Activated CD4-positive, alpha-beta T cell treated with anti-CD3 and anti-CD28 coated beads, Interleukin-2, amount 10 ng/mL, durations not matched to agents 7 days and 5 days (primary cell): Measurements from ENCODE around the gene PLXDC2. TPM values are rescaled to one million over a fixed set of nuclear protein-coding genes. Genes with fewer than 3 reads are reported as not detected.

Experiments used
- CTCF ChIA-PET: fragments of 350-600 bp; sonication (Branson Sonifier 250); formaldehyde crosslinking; loops from one replicate; lab custom pipeline; 2021; ENCODE audit warnings: antibody characterized with exemption; lab: Charles Lee
- POLR2A ChIA-PET: fragments of 350-600 bp; sonication (Branson Sonifier 250); formaldehyde crosslinking; loops from one replicate; lab custom pipeline; 2021; ENCODE audit warnings: antibody characterized with exemption; lab: Charles Lee
- DNase-seq: peaks from one replicate; pipeline ENCODE4 v3.0.0-alpha.2; 2020
- H3K27ac Mint-ChIP-seq: one replicate; pipeline ENCODE4 v1.8.0; 2021; ENCODE audit warnings: mild to moderate bottlenecking, moderate library complexity, mixed read lengths
- H3K27me3 Mint-ChIP-seq: one replicate; pipeline ENCODE4 v1.8.0; 2021; ENCODE audit warnings: mixed read lengths
- H3K36me3 Mint-ChIP-seq: one replicate; pipeline ENCODE4 v1.8.0; 2021; ENCODE audit warnings: low read depth, mixed read lengths
- H3K4me1 Mint-ChIP-seq: one replicate; pipeline ENCODE4 v1.8.0; 2021; ENCODE audit warnings: mixed read lengths
- H3K4me3 Mint-ChIP-seq: one replicate; pipeline ENCODE4 v1.8.0; 2021; ENCODE audit warnings: mild to moderate bottlenecking, moderate library complexity, mixed read lengths
- H3K9me3 Mint-ChIP-seq: one replicate; pipeline ENCODE4 v1.8.0; 2021; ENCODE audit warnings: mixed read lengths
- total RNA-seq, 2 experiments: library from RNA; stranded (reverse); gene quantifications; one replicate each; pipeline ENCODE4 v1.2.3, GENCODE V29; 2021

Gene PLXDC2
- total RNA-seq, 2 experiments from 2014 or later = not detected

GRCh38 chr10:19877466-19878255 lies 61.4 kb downstream of the PLXDC2 start:
- no peak for DNase-seq
- H3K9me3 Mint-ChIP-seq = no peaks in the 10 kb centered on the region
- no peak overlapping the region for H3K27ac Mint-ChIP-seq
- H3K36me3 Mint-ChIP-seq = no peaks in the 10 kb centered on the region
- POLR2A ChIA-PET = no interaction called here
- H3K4me3 Mint-ChIP-seq = no peak overlapping the region
- CTCF ChIA-PET = no interaction called here
- no peaks in the 10 kb centered on the region for H3K27me3 Mint-ChIP-seq
- H3K4me1 Mint-ChIP-seq = no peaks in the 10 kb centered on the region

GRCh38 chr10:19882621-19883020 lies 66.4 kb downstream of the PLXDC2 start:
- Mint-ChIP-seq H3K4me1 (no peaks in the 10 kb centered on the region), H3K9me3 (no peaks in the 10 kb centered on the region), H3K36me3 (no peaks in the 10 kb centered on the region), H3K27ac (no peak overlapping the region), H3K27me3 (no peaks in the 10 kb centered on the region), H3K4me3 (no peak overlapping the region)
- ChIA-PET CTCF (interaction anchor here (0.6 kb wide), 1 partner anchor 568 kb away, joined by 3 read pairs; no protein-coding TSS in a partner anchor), POLR2A (no interaction called here)
- no peak for DNase-seq

GRCh38 chr10:19888061-19888660 lies 71.9 kb downstream of the PLXDC2 start:
- no peak overlapping the region for H3K27ac Mint-ChIP-seq
- H3K36me3 Mint-ChIP-seq = no peaks in the 10 kb centered on the region
- peaks cover 3% of the 10 kb centered on the region for H3K9me3 Mint-ChIP-seq
- CTCF ChIA-PET = no interaction called here
- POLR2A ChIA-PET = no interaction called here
- no peaks in the 10 kb centered on the region for H3K27me3 Mint-ChIP-seq
- no peak overlapping the region for H3K4me3 Mint-ChIP-seq
- no peak for DNase-seq
- no peaks in the 10 kb centered on the region for H3K4me1 Mint-ChIP-seq

GRCh38 chr10:19889256-19889655 lies 73.0 kb downstream of the PLXDC2 start:
- Mint-ChIP-seq H3K4me3 (no peak overlapping the region), H3K4me1 (no peaks in the 10 kb centered on the region), H3K27ac (no peak overlapping the region), H3K36me3 (no peaks in the 10 kb centered on the region), H3K27me3 (no peaks in the 10 kb centered on the region), H3K9me3 (peaks cover 3% of the 10 kb centered on the region)
- ChIA-PET POLR2A (no interaction called here), CTCF (no interaction called here)
- no peak for DNase-seq

DNA sequence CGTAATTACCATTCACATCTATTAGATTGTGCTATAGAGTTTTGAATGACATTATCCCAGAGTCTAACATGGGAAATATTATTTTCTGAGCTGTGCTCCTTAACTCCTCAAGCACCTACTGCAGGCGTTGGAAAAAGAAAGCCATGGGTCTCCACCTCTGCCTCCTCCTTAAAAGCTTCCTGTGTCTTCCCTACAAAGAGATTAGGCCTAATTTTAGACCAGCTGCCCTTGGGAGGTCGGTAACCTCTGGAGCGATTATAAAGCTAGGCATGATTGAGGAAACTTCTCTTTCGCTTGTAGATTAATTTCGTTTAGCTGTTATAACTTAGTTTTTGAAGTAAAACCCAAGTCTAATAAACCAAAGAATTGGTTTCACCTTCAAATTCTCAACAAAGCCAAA lies 75.2 kb downstream of the PLXDC2 start:
- ChIA-PET POLR2A (no interaction called here), CTCF (no interaction called here)
- no peak overlapping the region for H3K4me3 Mint-ChIP-seq

DNA sequence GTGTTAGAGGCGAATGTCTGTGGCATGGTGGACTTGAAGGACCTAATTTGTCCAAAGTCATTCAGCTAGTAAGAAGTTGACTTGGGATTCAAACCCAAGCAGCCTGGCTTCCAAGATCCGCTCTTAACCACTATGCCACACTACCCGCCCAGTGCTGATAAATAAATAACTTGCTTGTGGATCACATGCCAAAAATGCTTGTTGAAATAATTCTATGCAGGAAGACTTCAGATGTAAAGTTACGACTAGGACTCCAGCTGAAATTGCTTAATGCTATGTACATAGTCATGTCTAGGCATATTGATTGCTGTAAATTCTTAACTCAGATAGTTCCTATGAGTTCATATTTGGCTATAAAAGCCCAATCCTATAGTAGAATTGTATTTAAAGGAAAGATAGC lies 76.0 kb downstream of the PLXDC2 start:
- DNase-seq = no peak
- H3K27me3 Mint-ChIP-seq = no peaks in the 10 kb centered on the region
- H3K27ac Mint-ChIP-seq = no peak overlapping the region
- ChIA-PET CTCF (no interaction called here), POLR2A (no interaction called here)
- H3K9me3 Mint-ChIP-seq = peaks cover 11% of the 10 kb centered on the region
- H3K4me1 Mint-ChIP-seq = no peaks in the 10 kb centered on the region
- no peak overlapping the region for H3K4me3 Mint-ChIP-seq
- H3K36me3 Mint-ChIP-seq = no peaks in the 10 kb centered on the region

More for the DNA sequence above, 75.2 kb downstream of the PLXDC2 start:
- Mint-ChIP-seq H3K27me3 (no peaks in the 10 kb centered on the region), H3K36me3 (no peaks in the 10 kb centered on the region), H3K27ac (no peak overlapping the region), H3K9me3 (peaks cover 5% of the 10 kb centered on the region), H3K4me1 (no peaks in the 10 kb centered on the region)
- DNase-seq = no peak

- POLR2A ChIA-PET = no interaction called here
- Mint-ChIP-seq H3K27me3 (no peaks in the 10 kb centered on the region), H3K4me3 (no peak overlapping the region), H3K9me3 (peaks cover 11% of the 10 kb centered on the region), H3K4me1 (no peaks in the 10 kb centered on the region), H3K27ac (no peak overlapping the region), H3K36me3 (no peaks in the 10 kb centered on the region)
- DNase-seq = no peak
- CTCF ChIA-PET = no interaction called here
These were observed 76.4 kb downstream of the PLXDC2 start for GRCh38 chr10:19892677-19893076.

- Mint-ChIP-seq H3K36me3 (no peaks in the 10 kb centered on the region), H3K9me3 (peaks cover 11% of the 10 kb centered on the region), H3K4me1 (no peaks in the 10 kb centered on the region), H3K4me3 (no peak overlapping the region), H3K27me3 (no peaks in the 10 kb centered on the region), H3K27ac (no peak overlapping the region)
- ChIA-PET CTCF (no interaction called here), POLR2A (no interaction called here)
- no peak for DNase-seq
These were observed 79.3 kb downstream of the PLXDC2 start for GRCh38 chr10:19895500-19895899.

- Mint-ChIP-seq H3K36me3 (no peaks in the 10 kb centered on the region), H3K9me3 (no peaks in the 10 kb centered on the region), H3K4me1 (no peaks in the 10 kb centered on the region), H3K27ac (no peak overlapping the region), H3K4me3 (no peak overlapping the region), H3K27me3 (no peaks in the 10 kb centered on the region)
- CTCF ChIA-PET = no interaction called here
- DNase-seq = no peak
- POLR2A ChIA-PET = no interaction called here
These were observed 86.2 kb downstream of the PLXDC2 start for GRCh38 chr10:19902456-19902855.

- Mint-ChIP-seq H3K36me3 (no peaks in the 10 kb centered on the region), H3K4me1 (no peaks in the 10 kb centered on the region), H3K4me3 (no peak overlapping the region), H3K9me3 (no peaks in the 10 kb centered on the region), H3K27me3 (no peaks in the 10 kb centered on the region), H3K27ac (no peak overlapping the region)
- POLR2A ChIA-PET = no interaction called here
- CTCF ChIA-PET = no interaction called here
- no peak for DNase-seq
These were observed 88.0 kb downstream of the PLXDC2 start for GRCh38 chr10:19904202-19904661.

- no peaks in the 10 kb centered on the region for H3K9me3 Mint-ChIP-seq
- H3K4me3 Mint-ChIP-seq = no peak overlapping the region
- H3K27ac Mint-ChIP-seq = no peak overlapping the region
- POLR2A ChIA-PET = no interaction called here
- H3K4me1 Mint-ChIP-seq = no peaks in the 10 kb centered on the region
- no peaks in the 10 kb centered on the region for H3K36me3 Mint-ChIP-seq
- no peaks in the 10 kb centered on the region for H3K27me3 Mint-ChIP-seq
- CTCF ChIA-PET = no interaction called here
- no peak for DNase-seq
These were observed 90.0 kb downstream of the PLXDC2 start for GRCh38 chr10:19906108-19906791.

GRCh38 chr10:19908991-19909696 lies 92.9 kb downstream of the PLXDC2 start:
- POLR2A ChIA-PET = no interaction called here
- H3K27me3 Mint-ChIP-seq = no peaks in the 10 kb centered on the region

GRCh38 chr10:19911886-19912285 lies 95.7 kb downstream of the PLXDC2 start:
- no peak overlapping the region for H3K4me3 Mint-ChIP-seq
- no peaks in the 10 kb centered on the region for H3K36me3 Mint-ChIP-seq
- H3K4me1 Mint-ChIP-seq = no peaks in the 10 kb centered on the region
- H3K27ac Mint-ChIP-seq = no peak overlapping the region
- POLR2A ChIA-PET = no interaction called here
- no peak for DNase-seq
- no peaks in the 10 kb centered on the region for H3K9me3 Mint-ChIP-seq
- H3K27me3 Mint-ChIP-seq = no peaks in the 10 kb centered on the region
- CTCF ChIA-PET = no interaction called here

More at GRCh38 chr10:19908991-19909696, 92.9 kb downstream of the PLXDC2 start:
- no peaks in the 10 kb centered on the region for H3K36me3 Mint-ChIP-seq
- CTCF ChIA-PET = no interaction called here
- no peaks in the 10 kb centered on the region for H3K4me1 Mint-ChIP-seq
- no peak overlapping the region for H3K27ac Mint-ChIP-seq
- no peak for DNase-seq
- H3K9me3 Mint-ChIP-seq = no peaks in the 10 kb centered on the region
- no peak overlapping the region for H3K4me3 Mint-ChIP-seq
